ENCODE measurements around the gene C2.

- TF ChIP-seq EP300 (IDR thresholded peaks at IDR 0.05; ENCODE audit: borderline replicate concordance) (no peak), NFIC (IDR thresholded peaks at IDR 0.05) (no peak), TAF1 (IDR thresholded peaks at IDR 0.05; ENCODE audit: low read depth) (no peak), REST (IDR thresholded peaks at IDR 0.05; ENCODE audit: low read depth) (no peak), CREB1 (IDR thresholded peaks at IDR 0.05; ENCODE audit: low read depth) (no peak), EGR1 (IDR thresholded peaks at IDR 0.05) (no peak), TCF12 (IDR thresholded peaks at IDR 0.05; ENCODE audit: low read depth) (no peak), MAX (IDR thresholded peaks at IDR 0.05) (no peak), TEAD4 (IDR thresholded peaks at IDR 0.05) (no peak), YY1 (IDR thresholded peaks at IDR 0.05; ENCODE audit: low read depth) (no peak), RAD21 (IDR thresholded peaks at IDR 0.05; ENCODE audit: low read depth) (no peak), CEBPB (IDR thresholded peaks at IDR 0.05) (no peak)
- TF ChIP-seq, protein P1, sequence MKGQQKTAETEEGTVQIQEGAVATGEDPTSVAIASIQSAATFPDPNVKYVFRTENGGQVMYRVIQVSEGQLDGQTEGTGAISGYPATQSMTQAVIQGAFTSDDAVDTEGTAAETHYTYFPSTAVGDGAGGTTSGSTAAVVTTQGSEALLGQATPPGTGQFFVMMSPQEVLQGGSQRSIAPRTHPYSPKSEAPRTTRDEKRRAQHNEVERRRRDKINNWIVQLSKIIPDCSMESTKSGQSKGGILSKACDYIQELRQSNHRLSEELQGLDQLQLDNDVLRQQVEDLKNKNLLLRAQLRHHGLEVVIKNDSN (IDR thresholded peaks at IDR 0.05), result no peak
Observed at GRCh38 chr6:31979238-31979898, 51.9 kb downstream of the C2 start.
